Stimulated activated CD8-positive, alpha-beta memory T cell treated with anti-CD3 and anti-CD28 coated beads, Interleukin-15, amount 100 ng/mL, for 24 hours (primary cell): Measurements from ENCODE around the gene SEPTIN2.
"Not testable (repeated sequence)": the region's sequence is repeated elsewhere in the genome, so short reads cannot be mapped to it uniquely, and the experiment has no call there.

Source experiments
- DNase-seq: peaks from one replicate; pipeline ENCODE4 v3.0.0-alpha.2; 2020; ENCODE audit warnings: low read depth

Gene SEPTIN2

GRCh38 chr2:241351640-241352031 lies 35.9 kb downstream of the SEPTIN2 start:
- DNase-seq, result no peak

GRCh38 chr2:241352227-241352626 lies 36.5 kb downstream of the SEPTIN2 start:
- DNase-seq, result no peak

GRCh38 chr2:241354668-241355658 lies 39.2 kb downstream of the SEPTIN2 start:
- peak; percentile 38 for DNase-seq

GRCh38 chr2:241355983-241356870 lies 40.5 kb downstream of the SEPTIN2 start, which contains the start of gene FARP2:
Gene FARP2, plus strand, starts transcription at chr2:241356285. Its CDS starts 16,823 bp downstream, at chr2:241373108.
- peak; percentile 88 for DNase-seq

- no peak for DNase-seq
Measured at GRCh38 chr2:241356871-241357260, 41.1 kb downstream of the SEPTIN2 start.

- no peak for DNase-seq
Measured at GRCh38 chr2:241357531-241357930, 41.8 kb downstream of the SEPTIN2 start.

GRCh38 chr2:241358470-241358869 lies 42.7 kb downstream of the SEPTIN2 start:
- DNase-seq, result no peak

GRCh38 chr2:241359481-241360045 lies 43.8 kb downstream of the SEPTIN2 start:
- DNase-seq, result no peak

GRCh38 chr2:241363426-241363825 lies 47.7 kb downstream of the SEPTIN2 start:
- DNase-seq, result no peak

GRCh38 chr2:241364781-241365180 lies 49.1 kb downstream of the SEPTIN2 start:
- no peak for DNase-seq

GRCh38 chr2:241366678-241367077 lies 51.0 kb downstream of the SEPTIN2 start:
- DNase-seq, result no peak

GRCh38 chr2:241368643-241369042 lies 52.9 kb downstream of the SEPTIN2 start:
- no peak for DNase-seq

- no peak for DNase-seq
Measured at GRCh38 chr2:241372361-241372992, 56.8 kb downstream of the SEPTIN2 start.

- no peak for DNase-seq
Measured at GRCh38 chr2:241373446-241373845, 57.7 kb downstream of the SEPTIN2 start.

- not testable (repeated sequence) for DNase-seq
Measured at GRCh38 chr2:241373906-241374305, 58.2 kb downstream of the SEPTIN2 start.

GRCh38 chr2:241375300-241375699 lies 59.6 kb downstream of the SEPTIN2 start:
- DNase-seq, result no peak

GRCh38 chr2:241376808-241377207 lies 61.1 kb downstream of the SEPTIN2 start:
- DNase-seq, result no peak

GRCh38 chr2:241378816-241379215 lies 63.1 kb downstream of the SEPTIN2 start:
- DNase-seq, result no peak

- DNase-seq, result no peak
Measured at GRCh38 chr2:241379481-241380480, 64.1 kb downstream of the SEPTIN2 start.

GRCh38 chr2:241381872-241382271 lies 66.1 kb downstream of the SEPTIN2 start:
- no peak for DNase-seq
